ENCODE results near the gene SLMAP. TPM values are rescaled to one million over a fixed set of nuclear protein-coding genes. Genes with fewer than 3 reads are reported as not detected.

SLMAP gene
- total RNA-seq, 1 experiment from 2014 or later, result 49.2 TPM

DNA sequence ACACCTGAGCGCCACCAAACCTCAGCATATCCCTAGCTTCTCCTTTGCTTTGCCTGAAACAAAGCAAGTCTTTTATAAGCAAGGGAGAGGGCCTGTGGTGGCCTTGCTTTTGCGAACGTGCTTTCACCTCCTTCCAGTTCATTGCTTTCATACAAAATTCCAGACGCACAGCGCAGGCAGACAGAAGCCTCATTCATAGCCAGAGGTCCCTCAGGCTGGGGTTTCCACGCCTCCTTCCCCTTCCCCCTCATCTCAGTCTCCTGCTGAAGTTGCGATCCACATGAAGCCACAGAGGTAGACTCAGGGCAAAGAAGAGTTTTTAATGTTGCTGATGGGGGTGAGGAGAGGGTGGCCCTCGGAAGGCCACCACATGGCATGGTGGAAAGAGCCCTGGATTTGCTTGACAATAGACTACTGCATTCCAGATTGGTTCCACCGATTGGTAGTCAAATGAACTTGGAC is 192.7 kb downstream of the SLMAP start:
- Histone ChIP-seq H3K36me3 (ENCODE audit: control insufficient read depth, insufficient read depth, low read length) (no peaks in the 10 kb centered on the region), H3K4me1 (ENCODE audit: control insufficient read depth, insufficient read depth, low read length) (peaks cover 27% of the 10 kb centered on the region), H3K9me3 (ENCODE audit: control insufficient read depth, insufficient read depth, low read depth, low read length) (no peaks in the 10 kb centered on the region), H3K27ac (ENCODE audit: low read length) (peak overlapping the region; percentile 75), H3K27me3 (ENCODE audit: control insufficient read depth, insufficient read depth, low read length) (no peaks in the 10 kb centered on the region), H3K4me3 (ENCODE audit: low read depth in 2 of 2, low read length in 2 of 2) (no peak overlapping the region)
- in situ Hi-C loops (cut with HindIII; ENCODE audit: low pct_unique_long_range_greater_than_20kb, low sequenced_read_pairs) (no loop called here), intact Hi-C loops (cut with micrococcal nuclease; ENCODE audit: unreplicated experiment) (no loop called here)
- ATAC-seq (no peak), DNase-seq (ENCODE audit: low read depth, low spot score) (no peak)
- BruUV-seq (replicated peaks), result no TSS peak
- ChIA-PET CTCF (no interaction called here), POLR2A (no interaction called here)
- no peak for TF ChIP-seq SIN3A (IDR thresholded peaks at IDR 0.05; ENCODE audit: borderline replicate concordance, insufficient read depth, low read depth, low read length)
- TF ChIP-seq POLR2AphosphoS5 (IDR thresholded peaks at IDR 0.05; ENCODE audit: low read depth, low read length), result no peak
- TF ChIP-seq, protein P1, sequence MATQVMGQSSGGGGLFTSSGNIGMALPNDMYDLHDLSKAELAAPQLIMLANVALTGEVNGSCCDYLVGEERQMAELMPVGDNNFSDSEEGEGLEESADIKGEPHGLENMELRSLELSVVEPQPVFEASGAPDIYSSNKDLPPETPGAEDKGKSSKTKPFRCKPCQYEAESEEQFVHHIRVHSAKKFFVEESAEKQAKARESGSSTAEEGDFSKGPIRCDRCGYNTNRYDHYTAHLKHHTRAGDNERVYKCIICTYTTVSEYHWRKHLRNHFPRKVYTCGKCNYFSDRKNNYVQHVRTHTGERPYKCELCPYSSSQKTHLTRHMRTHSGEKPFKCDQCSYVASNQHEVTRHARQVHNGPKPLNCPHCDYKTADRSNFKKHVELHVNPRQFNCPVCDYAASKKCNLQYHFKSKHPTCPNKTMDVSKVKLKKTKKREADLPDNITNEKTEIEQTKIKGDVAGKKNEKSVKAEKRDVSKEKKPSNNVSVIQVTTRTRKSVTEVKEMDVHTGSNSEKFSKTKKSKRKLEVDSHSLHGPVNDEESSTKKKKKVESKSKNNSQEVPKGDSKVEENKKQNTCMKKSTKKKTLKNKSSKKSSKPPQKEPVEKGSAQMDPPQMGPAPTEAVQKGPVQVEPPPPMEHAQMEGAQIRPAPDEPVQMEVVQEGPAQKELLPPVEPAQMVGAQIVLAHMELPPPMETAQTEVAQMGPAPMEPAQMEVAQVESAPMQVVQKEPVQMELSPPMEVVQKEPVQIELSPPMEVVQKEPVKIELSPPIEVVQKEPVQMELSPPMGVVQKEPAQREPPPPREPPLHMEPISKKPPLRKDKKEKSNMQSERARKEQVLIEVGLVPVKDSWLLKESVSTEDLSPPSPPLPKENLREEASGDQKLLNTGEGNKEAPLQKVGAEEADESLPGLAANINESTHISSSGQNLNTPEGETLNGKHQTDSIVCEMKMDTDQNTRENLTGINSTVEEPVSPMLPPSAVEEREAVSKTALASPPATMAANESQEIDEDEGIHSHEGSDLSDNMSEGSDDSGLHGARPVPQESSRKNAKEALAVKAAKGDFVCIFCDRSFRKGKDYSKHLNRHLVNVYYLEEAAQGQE (IDR thresholded peaks at IDR 0.05; ENCODE audit: insufficient read depth in 1 of 2, low read depth in 2 of 2, low read length in 1 of 2), result no peak
- TF ChIP-seq, protein P2, sequence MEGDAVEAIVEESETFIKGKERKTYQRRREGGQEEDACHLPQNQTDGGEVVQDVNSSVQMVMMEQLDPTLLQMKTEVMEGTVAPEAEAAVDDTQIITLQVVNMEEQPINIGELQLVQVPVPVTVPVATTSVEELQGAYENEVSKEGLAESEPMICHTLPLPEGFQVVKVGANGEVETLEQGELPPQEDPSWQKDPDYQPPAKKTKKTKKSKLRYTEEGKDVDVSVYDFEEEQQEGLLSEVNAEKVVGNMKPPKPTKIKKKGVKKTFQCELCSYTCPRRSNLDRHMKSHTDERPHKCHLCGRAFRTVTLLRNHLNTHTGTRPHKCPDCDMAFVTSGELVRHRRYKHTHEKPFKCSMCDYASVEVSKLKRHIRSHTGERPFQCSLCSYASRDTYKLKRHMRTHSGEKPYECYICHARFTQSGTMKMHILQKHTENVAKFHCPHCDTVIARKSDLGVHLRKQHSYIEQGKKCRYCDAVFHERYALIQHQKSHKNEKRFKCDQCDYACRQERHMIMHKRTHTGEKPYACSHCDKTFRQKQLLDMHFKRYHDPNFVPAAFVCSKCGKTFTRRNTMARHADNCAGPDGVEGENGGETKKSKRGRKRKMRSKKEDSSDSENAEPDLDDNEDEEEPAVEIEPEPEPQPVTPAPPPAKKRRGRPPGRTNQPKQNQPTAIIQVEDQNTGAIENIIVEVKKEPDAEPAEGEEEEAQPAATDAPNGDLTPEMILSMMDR (IDR thresholded peaks at IDR 0.05), result no peak
- no peak for TF ChIP-seq TCF7L2 (IDR thresholded peaks at IDR 0.05; ENCODE audit: low read depth, low read length)

DNA sequence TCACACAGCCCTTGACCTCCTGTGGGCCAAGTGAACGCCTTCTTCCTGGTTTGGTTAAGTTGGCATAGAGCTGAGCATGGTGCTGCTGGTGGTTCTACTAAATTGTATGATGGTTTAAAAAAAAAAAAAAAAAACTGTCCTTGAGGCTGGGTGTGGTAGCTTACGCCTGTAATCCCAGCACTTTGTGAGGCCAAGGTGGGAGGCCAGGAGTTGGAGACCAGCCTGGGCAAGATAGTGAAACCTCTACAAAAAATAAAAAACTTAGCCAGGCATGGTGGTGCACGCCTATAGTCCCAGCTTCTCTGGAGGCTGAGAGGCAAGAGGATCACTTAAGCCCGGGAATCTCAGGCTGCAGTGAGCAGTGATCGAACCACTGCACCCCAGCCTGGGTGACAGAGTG is 193.2 kb downstream of the SLMAP start:
- Histone ChIP-seq H3K9me3 (ENCODE audit: control insufficient read depth, insufficient read depth, low read depth, low read length) (no peaks in the 10 kb centered on the region), H3K36me3 (ENCODE audit: control insufficient read depth, insufficient read depth, low read length) (no peaks in the 10 kb centered on the region), H3K4me1 (ENCODE audit: control insufficient read depth, insufficient read depth, low read length) (peaks cover 23% of the 10 kb centered on the region), H3K27ac (ENCODE audit: low read length) (peak overlapping the region; percentile 75), H3K27me3 (ENCODE audit: control insufficient read depth, insufficient read depth, low read length) (no peaks in the 10 kb centered on the region), H3K4me3 (ENCODE audit: low read depth in 2 of 2, low read length in 2 of 2) (no peak overlapping the region)
- TF ChIP-seq POLR2AphosphoS5 (IDR thresholded peaks at IDR 0.05; ENCODE audit: low read depth, low read length), result no peak
- TF ChIP-seq, protein P2 (IDR thresholded peaks at IDR 0.05), result no peak
- TF ChIP-seq, protein P1 (IDR thresholded peaks at IDR 0.05; ENCODE audit: insufficient read depth in 1 of 2, low read depth in 2 of 2, low read length in 1 of 2), result no peak
- no peak for TF ChIP-seq TCF7L2 (IDR thresholded peaks at IDR 0.05; ENCODE audit: low read depth, low read length)
- TF ChIP-seq SIN3A (IDR thresholded peaks at IDR 0.05; ENCODE audit: borderline replicate concordance, insufficient read depth, low read depth, low read length), result no peak
- intact Hi-C loops (cut with micrococcal nuclease; ENCODE audit: unreplicated experiment) (no loop called here), in situ Hi-C loops (cut with HindIII; ENCODE audit: low pct_unique_long_range_greater_than_20kb, low sequenced_read_pairs) (no loop called here)
- POLR2A ChIA-PET, result no interaction called here
- CTCF ChIA-PET, result no interaction called here
- no TSS peak for BruUV-seq (replicated peaks)
- ATAC-seq (no peak), DNase-seq (ENCODE audit: low read depth, low spot score) (no peak)
